ENCODE data around the gene TIFAB. TPM values are rescaled to one million over a fixed set of nuclear protein-coding genes. Genes with fewer than 3 reads are reported as not detected.

The TIFAB gene
- total RNA-seq, 4 donors from 2014 or later, result 0.10 TPM; not detected in 3

GRCh38 chr5:135468541-135468940 is 16.4 kb upstream of the TIFAB start:
- no peak overlapping the region for H3K4me3 ChIP-seq (ENCODE audit: low read depth, poor library complexity, severe bottlenecking)
- intact Hi-C loops (cut with DNase I; ENCODE audit: low total_unique reads), result loop anchor here (10.0 kb wide), 1 partner anchor 356 kb away; no protein-coding TSS in a partner anchor
- WGBS, 2 donors, result 89 to 100% methylated on average over 1 to 2 of the region's 2 CpGs
- no peak for DNase-seq (ENCODE audit: low spot score in 2 of 2)
- no peak for TF ChIP-seq CTCF (IDR thresholded peaks at IDR 0.05)
- TF ChIP-seq POLR2A (IDR thresholded peaks at IDR 0.05), result no peak

DNA sequence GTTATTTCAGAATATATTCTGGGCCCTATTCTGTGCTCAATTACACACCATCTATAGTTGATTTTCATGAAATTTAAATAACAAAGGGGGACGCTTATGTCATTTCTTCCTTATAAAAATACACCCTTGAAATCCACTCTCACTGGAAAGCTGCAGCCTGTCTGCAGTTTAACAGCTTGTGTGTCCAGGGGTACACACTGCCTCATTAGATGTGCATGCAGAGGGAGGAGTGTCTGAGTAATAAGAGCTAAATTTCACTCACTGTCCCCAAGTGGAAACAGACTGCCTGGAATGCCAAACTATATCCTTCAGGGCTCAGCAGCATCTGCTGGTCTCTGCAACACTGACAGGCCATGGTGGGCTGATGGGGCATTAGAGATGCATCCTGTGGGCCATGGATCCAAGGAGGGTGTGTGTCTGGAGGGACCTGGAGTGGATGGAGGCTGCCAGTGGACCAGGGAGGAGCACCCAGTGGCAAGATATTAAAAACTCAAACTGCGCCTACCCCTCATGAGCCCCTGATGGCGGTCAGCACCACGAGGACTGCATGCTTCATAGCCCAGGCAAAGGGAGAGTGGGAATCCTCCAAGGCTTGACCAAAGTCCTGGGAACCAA is 15.8 kb upstream of the TIFAB start:
- WGBS, 2 donors, result 91 to 93% methylated on average over 4 of the region's 4 CpGs
- intact Hi-C loops (cut with DNase I; ENCODE audit: low total_unique reads), result loop anchor here (2.0 to 10.0 kb wide), 2 partner anchors 85 to 357 kb away; no protein-coding TSS in a partner anchor
- DNase-seq (ENCODE audit: low spot score in 2 of 2), result no peak
- H3K4me3 ChIP-seq (ENCODE audit: low read depth, poor library complexity, severe bottlenecking), result no peak overlapping the region
- TF ChIP-seq POLR2A (IDR thresholded peaks at IDR 0.05), result no peak
- no peak for TF ChIP-seq CTCF (IDR thresholded peaks at IDR 0.05)

DNA sequence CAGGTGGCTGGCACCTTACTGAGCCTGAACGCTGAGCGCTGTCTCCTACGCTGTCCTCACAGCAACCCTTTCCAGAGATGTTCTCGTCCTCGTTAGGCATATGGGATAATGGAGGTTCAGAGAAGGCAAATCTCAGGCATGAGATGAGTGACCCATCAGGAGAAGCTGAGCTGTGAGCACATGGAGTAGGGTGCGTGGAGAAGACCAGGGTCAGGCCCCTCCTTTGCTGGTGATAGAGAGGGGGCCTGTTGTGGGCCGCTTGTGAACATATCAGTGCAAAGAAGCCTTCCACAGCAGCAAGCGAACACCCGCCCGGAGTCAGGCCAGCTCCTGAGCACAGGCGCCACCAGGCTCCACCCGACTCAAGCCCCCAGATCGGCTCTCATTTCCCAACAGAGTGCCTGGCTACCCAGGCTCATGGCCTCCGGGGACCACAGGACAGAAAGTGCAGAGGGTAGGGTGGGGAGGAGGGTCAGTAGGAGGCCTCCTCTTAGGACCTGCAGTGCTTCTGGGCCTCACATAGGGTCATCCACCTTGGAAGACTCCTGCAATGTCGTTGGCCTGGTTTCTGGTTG is 15.0 kb upstream of the TIFAB start:
- TF ChIP-seq POLR2A (IDR thresholded peaks at IDR 0.05), result no peak
- TF ChIP-seq CTCF (IDR thresholded peaks at IDR 0.05), result no peak
- WGBS, 2 donors, result 85 to 89% methylated on average over 14 to 15 of the region's 15 CpGs
- no peak for DNase-seq (ENCODE audit: low spot score in 2 of 2)
- intact Hi-C loops (cut with DNase I; ENCODE audit: low total_unique reads), result loop anchor here (2.0 to 10.0 kb wide), 2 partner anchors 86 to 358 kb away; no protein-coding TSS in a partner anchor
- no peak overlapping the region for H3K4me3 ChIP-seq (ENCODE audit: low read depth, poor library complexity, severe bottlenecking)

DNA sequence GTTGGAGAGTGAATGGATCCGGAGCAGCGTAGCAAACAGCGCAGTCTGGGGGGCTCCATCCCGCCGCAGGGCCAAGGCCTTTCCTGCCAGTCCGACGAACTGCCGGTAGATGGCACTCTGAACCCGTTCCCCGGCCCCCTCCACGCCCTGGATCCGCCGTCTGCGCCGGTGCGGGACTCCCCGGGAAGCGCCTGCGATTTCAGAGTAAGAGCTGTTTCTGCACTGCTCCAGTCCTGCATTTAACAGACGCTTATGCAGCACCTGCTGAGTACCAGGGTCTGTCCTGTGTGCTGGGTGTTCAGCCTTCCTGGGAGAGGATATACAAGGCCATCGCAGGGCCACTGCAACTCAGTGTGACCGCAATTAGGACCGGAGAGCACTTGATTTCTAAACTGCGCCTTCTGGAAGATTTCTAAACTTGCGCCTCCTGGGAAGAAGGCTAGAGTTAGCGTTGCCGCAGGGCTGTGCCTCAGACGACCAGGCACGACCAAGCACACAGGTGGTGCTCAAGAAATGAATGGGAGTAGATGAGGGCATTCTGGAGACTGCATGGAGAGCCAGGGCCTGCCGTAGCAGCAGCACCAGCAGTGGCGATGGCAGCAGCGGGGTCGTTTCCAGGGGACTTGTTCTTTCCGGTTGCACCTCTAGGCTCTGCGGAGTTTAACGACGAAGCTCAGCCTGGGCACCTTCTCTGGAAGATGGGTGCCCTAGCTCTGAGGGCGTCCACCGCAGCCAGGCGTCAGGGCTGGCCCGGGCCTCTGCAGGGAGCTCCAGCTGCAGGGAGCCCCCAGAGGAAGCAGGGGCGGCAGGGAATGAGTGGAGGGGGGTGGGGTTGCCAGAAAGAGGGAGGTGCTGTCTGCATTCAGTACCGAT is 14.3 kb upstream of the TIFAB start:
- TF ChIP-seq CTCF (IDR thresholded peaks at IDR 0.05) (no peak), POLR2A (IDR thresholded peaks at IDR 0.05) (no peak)
- DNase-seq (ENCODE audit: low spot score in 2 of 2), result peak; percentile 49 to 95
- H3K4me3 ChIP-seq (ENCODE audit: low read depth, poor library complexity, severe bottlenecking), result no peak overlapping the region
- intact Hi-C loops (cut with DNase I; ENCODE audit: low total_unique reads), result loop anchor here (2.0 to 10.0 kb wide), 2 partner anchors 86 to 358 kb away; no protein-coding TSS in a partner anchor
- 28 to 29% methylated on average over 36 to 39 of the region's 43 CpGs for WGBS, 2 donors

DNA sequence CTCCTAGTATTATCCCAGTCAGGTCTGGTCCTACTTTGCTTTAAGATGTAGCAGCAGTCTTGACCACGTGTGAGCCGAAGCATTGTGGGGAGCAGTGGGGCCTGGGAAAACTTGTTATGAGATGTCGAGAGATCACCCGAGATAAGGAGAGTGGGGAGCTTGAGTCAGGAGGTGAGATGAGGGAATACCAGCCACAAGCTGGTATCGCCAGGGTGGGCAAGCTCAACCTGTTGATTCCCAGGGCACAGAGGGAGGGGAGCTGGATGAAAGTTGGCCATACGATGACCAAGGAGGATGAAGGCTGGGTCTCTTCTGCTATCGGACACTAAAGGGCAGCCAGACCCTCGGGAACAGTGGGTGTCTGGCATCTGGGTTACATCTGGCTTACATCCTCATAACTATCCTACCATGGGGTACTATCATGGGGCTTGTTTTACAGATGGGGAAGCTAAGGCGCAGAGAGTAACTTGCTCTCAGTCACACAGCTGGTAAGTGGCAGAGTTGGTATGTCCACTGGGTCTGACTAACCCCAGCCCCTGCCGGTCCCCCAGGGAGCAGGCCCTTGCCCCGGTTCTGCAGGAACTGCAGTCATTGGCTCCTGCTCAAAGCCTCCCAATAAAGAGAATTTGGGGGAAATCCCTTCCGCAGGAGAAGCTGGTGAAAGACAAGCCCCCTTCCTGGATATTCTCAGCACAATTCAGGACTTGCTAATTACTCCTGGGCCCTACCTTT is 13.4 kb upstream of the TIFAB start:
- 65 to 72% methylated on average over 12 of the region's 12 CpGs for WGBS, 2 donors
- no peak for DNase-seq (ENCODE audit: low spot score in 2 of 2)
- no peak overlapping the region for H3K4me3 ChIP-seq (ENCODE audit: low read depth, poor library complexity, severe bottlenecking)
- TF ChIP-seq CTCF (IDR thresholded peaks at IDR 0.05), result no peak
- no peak for TF ChIP-seq POLR2A (IDR thresholded peaks at IDR 0.05)
- intact Hi-C loops (cut with DNase I; ENCODE audit: low total_unique reads), result loop anchor here (2.0 to 10.0 kb wide), 2 partner anchors 87 to 359 kb away; no protein-coding TSS in a partner anchor

All from lower leg skin (tissue), 4 donors.